ENCODE data around the gene P2RY2. TPM values are rescaled to one million over a fixed set of nuclear protein-coding genes. Genes with fewer than 3 reads are reported as not detected.
"Not testable (repeated sequence)": the region's sequence is repeated elsewhere in the genome, so short reads cannot be mapped to it uniquely, and the experiment has no call there.

Gene P2RY2
- total RNA-seq, 1 donor from 2014 or later, result 25.6 TPM

DNA sequence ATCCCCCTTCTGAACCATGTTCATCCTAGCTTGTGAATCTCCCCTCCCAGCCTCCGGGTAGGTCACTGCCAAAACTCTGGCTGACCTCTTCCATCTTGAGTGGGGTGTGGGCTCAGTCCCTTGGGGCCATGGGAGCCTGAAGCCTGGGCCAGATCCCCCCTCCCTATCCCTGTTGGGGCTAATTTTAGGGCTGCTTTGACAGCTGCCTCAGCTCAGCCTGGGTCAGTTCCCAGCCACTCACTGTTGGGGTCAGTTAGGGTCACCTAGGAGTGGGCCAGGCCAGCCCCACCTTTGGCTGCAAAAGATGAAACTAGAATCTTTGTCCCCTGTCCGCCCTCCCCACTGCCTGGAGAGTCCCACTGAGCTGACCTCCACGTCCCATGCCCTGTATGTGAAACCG is 29.8 kb upstream of the P2RY2 start:
- no peak for DNase-seq

DNA sequence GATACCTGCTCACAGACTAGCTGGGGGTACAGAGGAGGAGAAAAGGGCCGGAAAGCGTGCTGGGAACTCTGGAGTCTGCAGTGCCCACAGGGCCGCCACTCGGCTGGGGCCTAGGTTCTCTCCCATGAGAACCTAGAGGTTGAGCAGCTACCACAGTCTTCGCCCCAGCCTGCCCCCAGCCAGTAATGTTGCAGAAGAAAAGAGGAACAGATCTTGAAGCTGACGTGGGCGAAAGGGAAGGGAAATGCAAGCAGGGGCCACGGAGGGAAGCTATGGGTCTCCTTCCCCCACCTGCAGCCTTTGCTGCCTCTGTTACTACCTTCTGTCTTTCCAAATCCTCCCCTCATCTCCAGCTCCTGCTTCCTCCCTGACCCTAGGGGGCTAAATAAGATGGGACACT is 28.8 kb upstream of the P2RY2 start:
- no peak for DNase-seq

DNA sequence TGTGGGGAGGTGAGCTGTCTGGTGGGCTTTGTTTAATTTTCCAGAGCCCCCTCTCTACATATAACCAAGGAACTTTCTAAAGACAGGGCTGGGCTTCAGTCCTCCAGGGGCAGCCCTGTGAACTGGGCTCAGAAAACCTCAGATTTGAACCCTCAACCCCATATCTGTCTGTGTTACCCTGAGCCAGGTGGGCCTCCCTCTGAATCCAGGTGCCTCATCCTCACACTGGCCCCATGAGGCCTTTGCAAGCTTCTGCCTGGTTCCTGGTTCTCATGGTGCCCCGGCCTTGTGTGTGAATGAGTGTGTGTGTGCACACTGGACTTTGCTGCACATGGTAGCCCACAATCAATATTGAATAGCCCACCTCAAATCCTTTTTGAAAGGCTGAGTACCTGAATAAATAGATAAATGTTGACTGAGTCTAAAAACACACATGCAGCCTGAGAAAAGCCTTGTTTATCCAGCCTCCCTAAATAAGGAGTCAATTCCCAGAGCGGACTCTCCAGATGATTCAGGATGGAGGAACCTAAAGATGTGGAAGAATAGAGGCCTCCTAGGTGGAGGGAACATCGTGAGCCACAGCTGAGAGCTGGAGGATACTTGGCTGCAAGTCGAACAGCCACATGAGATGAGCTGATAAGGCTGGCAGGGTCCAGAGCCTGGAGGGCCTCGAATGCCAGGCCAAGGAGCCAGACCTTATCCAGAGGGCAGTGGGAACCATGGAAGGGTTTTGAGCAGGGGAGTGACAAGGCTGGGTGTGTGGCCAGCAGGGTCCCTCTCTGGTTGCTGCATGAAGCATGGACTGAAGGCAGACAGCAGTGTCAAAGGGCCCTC is 28.1 kb upstream of the P2RY2 start:
- no peak for DNase-seq

DNA sequence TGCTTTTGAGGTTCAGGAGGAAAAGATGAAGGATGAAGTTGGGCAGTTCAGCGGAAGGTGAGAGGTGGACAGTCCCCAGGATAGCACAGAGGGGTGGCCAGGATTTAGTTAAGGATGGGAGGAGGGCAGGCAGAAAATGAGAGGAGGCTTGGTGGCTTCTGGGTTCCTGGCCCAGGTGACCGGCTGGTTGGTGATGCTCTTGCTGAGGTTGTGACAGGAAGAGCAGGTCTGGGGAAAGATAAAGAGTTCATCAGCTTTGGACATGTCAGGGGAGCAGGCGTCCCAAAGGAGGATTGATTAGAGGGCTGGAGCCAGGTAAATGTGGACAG is 27.6 kb upstream of the P2RY2 start:
- DNase-seq, result no peak

DNA sequence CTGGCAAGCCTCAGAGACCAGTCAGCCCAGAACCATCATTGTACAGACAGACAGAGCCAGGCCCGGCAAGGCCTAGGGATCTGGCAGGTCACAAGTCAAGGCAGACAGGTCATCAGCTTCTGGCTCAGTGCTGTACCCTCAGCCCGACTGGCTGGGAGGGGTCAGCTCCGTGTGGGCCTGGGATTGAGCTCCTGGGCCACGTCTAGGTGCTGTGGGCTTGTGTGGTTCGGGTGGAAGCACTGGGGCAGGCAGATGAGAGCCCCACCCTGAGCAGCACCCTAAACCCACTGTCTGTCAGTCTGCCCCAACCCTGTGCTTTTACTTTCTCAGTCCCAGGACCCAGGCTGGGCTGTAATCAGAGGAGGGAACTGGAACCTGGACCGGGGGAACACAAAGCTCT is 26.9 kb upstream of the P2RY2 start:
- no peak for DNase-seq

DNA sequence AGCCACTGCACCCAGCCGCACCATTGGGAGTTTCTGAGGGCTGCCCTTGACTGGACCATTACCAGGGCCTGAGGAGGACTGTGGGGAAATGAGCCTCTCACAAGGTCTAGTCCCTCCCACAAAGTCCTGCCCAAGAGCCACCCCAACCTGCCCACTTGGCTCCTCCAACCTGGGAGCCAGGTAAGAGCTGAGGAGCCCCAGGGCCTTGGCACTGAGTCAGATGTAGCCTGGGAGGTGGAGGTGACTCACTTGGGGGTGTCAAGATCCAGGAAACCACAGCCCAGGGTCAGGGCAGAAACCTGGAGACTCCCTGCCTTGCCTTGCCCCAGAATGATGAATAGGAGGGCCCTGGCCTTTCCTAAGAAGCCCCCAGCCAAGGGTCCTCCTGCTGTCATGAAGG is 25.8 kb upstream of the P2RY2 start:
- no peak for DNase-seq

DNA sequence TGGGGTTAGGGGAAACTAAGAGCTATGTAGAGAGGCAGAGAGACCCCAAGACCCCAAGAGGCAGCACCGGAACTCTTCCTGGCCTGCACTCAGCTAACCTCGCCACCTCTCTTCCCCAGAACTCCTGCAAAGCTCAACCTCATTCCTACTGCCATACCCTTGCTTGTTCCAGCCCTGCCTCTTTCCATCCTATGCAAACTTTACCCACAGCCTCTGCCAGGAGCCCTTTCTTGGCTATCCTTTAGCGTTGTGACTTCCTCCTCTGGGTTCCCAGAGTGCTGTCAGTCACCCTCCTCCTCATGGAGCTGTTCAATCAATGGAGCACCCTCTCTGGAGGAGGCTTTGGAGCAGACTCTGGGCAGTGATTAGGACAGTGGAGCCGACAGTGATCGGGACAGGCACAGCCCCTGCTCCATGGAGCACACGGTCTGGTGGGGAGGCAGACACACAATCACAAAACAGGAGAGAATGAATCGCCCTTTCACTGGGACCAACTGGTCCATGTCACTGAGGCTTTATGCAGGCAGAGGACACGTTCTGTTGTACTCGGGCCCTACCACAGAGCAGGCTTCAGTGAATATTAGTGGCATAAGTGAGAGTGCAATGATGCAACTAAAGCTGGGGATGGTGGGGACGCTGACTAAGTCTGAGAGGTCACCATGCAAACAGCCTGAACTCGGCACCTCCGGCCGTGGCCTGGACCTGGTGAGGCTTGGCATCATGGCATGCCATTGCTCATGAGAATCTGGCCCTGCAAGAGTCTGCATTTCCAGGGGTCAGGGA is 24.6 kb upstream of the P2RY2 start:
- DNase-seq, result no peak

DNA sequence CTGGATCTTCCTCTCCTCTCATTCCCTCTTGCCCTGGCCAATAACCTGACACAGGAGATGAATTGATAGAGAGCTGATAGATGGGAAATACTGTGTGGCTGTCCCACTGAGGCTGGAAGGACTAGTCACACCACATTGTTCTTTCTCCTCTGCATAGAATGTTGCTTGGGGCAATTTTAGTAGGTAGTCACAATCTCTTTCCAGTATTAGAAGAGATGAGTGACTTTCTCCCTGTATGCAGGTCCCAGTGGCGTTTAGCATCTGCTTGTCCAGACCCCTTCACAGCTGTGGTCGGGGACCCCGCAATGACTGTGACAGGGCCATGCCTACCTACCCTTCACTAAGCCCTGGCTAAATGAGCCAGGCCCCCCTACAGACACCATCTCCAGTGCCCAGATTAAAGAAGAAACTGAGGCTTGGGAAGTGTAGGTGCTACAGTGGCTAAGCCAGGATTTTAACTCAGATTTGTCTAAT is 24.0 kb upstream of the P2RY2 start:
- no peak for DNase-seq

DNA sequence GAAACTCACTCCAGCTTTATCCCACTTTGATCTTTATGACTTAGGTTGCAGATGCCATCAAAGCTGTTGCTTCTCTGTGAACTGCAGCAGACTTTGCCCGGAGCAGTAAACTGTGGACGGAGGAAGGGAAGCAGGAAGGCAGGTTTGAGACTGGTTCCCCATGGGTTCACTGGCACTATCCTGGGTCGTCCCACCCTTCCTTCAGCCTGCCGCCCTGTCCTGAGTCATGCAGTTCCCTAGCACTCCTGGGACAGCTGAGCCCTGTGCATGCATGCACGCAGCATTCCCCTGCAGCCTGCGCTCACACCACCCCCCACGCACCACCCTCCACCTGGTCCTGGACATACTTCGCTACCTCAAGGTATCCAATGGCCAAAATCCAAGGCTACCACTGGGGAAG is 23.5 kb upstream of the P2RY2 start:
- DNase-seq, result no peak

DNA sequence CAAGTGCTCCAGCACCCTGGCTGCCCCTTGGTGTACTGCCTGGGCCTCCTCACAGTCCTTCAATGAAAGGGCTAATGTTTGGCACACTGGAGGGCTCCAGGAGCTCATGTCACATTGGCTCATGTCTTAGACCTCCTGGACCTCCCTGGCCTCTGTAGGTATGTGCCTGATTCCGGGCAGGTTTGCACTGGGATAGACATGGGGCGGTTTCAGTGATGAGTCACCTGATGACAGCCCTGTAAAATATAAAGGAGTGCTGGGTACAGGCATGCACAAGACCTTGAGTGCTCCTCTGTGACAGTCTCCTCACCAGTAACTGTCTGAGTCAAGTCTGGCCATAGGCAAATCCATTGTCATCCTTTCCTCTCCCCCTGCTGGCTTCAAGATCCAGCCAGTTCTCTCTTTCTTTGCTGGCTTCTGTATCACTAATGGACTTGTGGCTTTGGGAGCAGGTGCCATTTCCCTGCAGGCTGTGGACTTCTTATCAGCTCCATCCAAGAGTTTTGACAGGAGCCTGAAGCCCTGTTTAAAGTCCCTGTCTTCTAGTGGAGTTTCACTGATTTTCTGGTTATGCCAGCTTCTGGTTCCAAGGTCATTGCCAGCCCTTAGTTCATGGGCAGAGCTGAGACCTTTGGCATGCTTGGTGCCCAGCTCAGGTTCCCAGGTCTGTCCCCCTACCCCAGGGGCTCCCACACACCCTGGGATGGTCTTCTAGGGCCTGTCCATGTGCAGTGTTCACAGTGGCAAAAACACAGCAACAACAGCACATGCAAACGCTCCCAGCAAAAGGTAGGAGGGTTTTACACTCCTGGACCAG is 22.7 kb upstream of the P2RY2 start:
- no peak for DNase-seq

DNA sequence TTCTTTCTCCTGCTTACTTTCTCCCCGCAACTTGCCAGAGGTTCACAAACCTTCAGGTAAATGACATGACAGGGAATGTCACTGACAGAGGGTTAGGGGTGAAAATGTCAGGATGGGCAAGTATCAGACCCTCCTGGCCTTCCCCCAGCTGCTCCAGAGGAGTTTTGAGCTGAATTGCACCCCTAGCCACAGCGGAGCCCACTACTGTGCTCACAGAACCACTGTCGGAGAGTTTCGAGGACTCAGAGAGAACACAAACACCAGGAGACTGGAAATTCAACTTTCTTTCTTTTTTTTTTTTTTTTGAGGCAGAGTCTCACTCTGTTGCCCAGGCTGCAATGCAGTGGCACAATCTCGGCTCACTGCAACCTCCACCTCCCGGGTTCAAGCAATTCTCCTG is 21.5 kb upstream of the P2RY2 start:
- no peak for DNase-seq

DNA sequence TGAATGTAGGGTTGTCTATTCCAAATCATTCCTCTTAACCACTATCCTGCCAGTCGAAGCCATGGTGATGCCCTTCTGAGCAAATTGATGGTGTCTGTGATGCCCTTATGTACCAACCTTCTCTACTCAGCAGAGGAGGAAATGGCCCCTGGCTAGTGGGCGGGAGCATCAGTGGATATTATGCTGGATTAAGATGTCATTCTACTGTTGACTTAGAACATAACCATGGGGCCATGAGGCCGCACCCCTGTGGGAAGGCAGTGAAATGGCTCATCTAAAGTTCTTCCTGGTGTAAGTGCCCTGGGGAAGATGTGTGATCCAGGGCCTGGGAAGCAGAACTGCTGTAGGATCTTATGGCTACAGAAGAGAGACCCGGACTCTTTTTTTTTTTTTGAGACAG is 20.7 kb upstream of the P2RY2 start:
- no peak for DNase-seq

DNA sequence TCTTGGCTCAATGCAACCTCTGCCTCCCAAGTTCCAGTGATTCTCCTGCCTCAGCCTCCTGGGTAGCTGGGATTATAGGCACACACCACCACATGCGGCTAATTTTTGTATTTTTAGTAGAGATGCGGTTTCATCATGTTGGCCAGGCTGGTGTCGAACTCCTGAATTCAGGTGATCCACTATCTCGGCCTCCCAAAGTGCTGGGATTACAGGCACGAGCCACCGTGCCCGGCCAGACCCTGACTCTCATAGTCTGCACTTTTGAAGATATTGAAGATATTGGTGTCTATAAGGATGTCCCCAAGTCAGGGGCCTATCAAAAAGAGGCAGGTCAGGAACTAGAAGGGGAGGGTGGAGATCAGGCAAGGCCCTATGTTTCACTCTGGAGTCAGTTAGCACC is 20.3 kb upstream of the P2RY2 start:
- DNase-seq, result not testable (repeated sequence)

DNA sequence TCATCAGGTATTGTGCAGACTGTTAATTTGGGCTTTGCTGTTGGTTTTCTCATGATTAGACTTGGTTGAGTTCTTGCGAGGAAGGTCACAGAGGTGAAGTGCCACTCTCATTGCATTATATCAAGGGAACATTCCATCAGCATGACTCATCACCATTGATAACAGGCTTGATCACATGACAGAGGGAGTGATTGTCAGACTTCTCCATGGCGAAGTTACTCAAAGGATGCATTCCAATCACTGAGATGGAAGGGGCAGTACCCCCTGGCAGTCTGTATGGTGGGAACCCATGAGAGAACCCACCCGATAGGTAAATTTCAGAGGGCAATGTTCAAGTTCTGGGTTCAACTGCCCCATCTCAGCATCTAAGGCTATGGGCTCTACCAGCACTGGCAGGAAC is 19.4 kb upstream of the P2RY2 start:
- no peak for DNase-seq

DNA sequence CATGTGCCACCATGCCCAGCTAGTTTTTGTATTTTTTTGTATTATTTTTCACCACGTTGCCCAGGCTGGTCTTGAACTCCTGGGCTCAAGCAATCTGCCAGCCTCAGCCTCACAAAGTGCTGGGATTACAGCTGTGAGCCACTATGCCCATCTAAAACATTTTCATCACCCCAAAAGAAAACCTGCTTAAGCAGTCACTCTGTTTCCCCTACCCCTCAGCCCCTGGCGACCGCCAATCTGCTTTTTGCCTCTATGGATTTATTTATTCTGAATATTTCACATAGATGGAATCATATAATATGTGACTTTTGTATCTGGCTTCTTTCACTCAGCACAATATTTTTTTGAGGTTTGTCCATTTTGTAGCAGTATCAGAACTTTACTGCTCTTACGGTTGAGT is 18.6 kb upstream of the P2RY2 start:
- DNase-seq, result no peak

DNA sequence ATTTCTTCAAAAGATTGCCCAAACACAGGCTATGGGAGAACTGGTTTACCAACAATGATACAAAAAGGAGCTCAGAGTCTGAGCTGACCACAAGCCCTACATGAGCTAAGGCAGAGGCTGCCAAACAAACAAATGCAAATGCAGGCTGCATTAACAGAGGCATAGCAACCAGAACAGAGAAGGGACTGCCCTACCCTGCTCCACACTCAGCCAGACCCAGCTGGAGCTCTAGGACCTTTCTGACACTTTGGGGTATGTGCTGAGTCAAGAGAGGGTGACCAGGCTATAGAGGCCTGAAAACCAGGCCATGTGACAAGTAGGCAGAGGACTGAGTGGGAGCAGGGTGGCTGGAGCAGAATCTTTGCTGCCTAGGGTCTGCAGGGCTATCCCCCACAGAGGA is 17.8 kb upstream of the P2RY2 start:
- no peak for DNase-seq

DNA sequence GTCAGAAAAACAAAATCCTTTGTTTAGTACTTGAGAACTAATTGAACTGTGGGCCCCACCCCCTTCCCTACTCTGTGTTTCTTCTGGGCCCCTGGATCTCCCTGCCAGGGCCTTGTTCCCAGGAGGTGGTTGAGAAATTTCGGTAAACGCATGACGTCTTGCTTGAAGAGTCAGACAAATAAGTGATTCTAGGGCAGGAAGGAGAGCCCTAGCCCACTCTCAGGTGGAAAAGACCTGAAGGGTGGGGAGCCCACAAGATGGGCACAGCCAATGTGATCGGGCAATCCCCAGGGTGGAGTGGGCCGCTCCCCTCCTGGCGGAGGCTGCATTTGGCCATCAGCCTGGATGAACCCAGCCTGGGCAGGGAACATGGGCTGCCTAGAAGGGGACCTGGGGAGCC is 16.8 kb upstream of the P2RY2 start:
- peak; percentile 59 for DNase-seq

DNA sequence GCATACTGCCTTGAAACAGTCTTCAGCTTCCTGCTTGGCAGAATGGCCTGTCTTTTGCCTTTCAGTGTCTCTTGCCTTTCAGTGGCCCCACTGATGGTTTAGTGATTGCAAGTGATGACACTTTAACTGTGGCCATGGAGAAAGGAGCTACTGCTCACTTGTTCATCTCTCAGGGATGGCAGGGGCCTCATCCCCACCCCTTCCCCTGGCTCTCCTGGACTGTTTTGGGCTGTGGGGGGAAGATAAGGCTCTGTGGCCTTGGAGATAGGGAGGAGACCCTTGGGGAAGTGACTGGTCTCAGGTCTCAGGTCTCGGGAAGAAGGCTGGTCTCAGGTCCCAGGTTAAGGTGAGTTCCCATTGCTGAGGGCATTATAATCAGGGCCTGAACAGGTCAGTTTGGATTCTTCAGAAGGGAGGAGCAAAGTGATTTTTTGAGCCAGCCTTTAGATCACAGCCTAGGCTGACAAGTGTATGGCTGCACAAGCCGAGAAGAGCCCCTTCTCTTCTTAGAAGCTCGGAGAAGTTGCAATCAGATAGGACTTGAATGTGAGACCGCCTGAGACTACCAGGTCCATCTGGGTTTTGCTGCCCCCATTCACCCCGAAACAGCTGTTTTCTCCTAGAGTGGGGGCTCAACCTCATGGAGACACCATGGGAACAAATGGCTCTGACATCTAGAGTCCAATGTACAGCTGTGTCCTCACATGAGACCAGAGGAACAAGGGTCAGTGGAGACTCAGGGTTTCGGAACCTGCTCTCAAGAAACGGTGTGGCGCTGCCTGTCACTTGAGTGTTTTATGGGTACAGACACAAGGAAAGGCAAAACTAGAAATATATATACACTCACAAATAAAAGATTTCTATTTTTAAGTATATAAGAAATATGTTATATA is 15.9 kb upstream of the P2RY2 start:
- no peak for DNase-seq

DNA sequence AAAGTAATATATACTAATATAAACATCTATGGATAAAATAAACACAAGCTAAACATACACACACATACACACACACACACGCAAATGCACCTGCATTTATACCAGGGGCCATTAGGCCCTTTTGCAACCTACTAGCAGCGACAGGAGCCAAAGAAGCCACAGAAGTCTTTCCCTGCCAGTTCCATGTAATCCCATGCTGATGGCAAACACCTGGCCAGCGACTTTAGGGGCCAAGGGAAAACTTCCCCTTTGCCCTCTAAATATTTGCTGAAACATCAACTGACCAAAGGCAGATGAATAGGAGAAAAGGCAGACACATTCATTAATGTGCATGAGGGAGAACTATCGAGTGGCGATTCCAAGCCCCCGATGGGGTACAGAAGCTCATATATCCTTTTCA is 14.8 kb upstream of the P2RY2 start:
- no peak for DNase-seq

DNA sequence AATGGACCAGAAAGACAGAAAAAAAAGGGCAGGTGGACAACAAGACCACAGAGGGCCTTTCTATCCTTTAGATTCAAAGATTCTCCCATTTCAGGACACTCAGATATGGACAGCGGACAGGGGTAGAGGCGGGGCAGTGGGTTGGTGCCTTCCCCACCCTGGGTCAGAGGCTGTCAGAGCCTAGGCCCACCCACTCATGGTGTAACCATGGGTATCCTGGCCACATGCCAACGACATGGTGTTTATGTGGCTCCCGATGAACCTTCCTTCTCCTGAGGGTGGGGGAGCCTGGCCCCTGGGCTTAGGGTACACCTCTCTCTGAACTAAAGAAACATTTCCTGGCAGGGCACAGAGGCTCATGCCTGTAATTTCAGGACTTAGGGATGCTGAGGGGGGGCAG is 14.3 kb upstream of the P2RY2 start:
- no peak for DNase-seq

DNA sequence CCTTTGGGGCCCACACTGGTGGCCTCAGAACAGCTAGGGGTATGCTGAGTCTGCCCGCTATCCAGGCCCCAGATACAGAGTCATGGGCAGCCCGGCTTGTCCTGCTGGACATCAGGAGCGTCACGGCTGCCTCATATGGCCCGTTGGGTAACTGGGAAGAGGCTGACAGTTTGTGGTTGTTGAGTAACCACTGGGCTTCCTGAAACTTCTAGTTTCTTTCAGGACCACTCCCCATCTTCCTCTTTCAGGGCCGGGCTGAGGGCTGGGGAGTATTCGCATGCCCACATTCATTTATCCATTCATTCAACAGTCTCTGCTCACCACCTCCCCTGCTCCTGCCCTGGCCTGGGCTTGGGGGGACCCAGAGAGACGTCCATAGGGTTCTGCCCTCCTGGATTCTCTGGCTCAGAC is 13.4 kb upstream of the P2RY2 start:
- no peak for DNase-seq

All from tongue (tissue), 2 donors.